Measurements from ENCODE around the gene EIF3K. TPM values are rescaled to one million over a fixed set of nuclear protein-coding genes. Genes with fewer than 3 reads are reported as not detected.

EIF3K gene
- total and polyA plus RNA-seq, 7 donors = 469 to 803 (median 573) TPM

- TF ChIP-seq POLR2A (IDR thresholded peaks at IDR 0.05) (no peak), POLR2AphosphoS5 (IDR thresholded peaks at IDR 0.05) (no peak), EP300 (IDR thresholded peaks at IDR 0.05) (no peak)
- TF ChIP-seq, protein P1, sequence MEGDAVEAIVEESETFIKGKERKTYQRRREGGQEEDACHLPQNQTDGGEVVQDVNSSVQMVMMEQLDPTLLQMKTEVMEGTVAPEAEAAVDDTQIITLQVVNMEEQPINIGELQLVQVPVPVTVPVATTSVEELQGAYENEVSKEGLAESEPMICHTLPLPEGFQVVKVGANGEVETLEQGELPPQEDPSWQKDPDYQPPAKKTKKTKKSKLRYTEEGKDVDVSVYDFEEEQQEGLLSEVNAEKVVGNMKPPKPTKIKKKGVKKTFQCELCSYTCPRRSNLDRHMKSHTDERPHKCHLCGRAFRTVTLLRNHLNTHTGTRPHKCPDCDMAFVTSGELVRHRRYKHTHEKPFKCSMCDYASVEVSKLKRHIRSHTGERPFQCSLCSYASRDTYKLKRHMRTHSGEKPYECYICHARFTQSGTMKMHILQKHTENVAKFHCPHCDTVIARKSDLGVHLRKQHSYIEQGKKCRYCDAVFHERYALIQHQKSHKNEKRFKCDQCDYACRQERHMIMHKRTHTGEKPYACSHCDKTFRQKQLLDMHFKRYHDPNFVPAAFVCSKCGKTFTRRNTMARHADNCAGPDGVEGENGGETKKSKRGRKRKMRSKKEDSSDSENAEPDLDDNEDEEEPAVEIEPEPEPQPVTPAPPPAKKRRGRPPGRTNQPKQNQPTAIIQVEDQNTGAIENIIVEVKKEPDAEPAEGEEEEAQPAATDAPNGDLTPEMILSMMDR (IDR thresholded peaks at IDR 0.05) = no peak
- intact Hi-C loops (cut with DNase I) = no loop called here
- no peak overlapping the region for H3K27ac ChIP-seq
- no peaks in the 10 kb centered on the region for H3K36me3 ChIP-seq
- no peak overlapping the region for H3K4me3 ChIP-seq
- no peak for DNase-seq
- H3K9me3 ChIP-seq = no peaks in the 10 kb centered on the region
- peaks cover 0 to 4% (median 0%) of the 10 kb centered on the region in 3 donors for H3K27me3 ChIP-seq
- 77 to 86% methylated on average over 6 of the region's 6 CpGs for WGBS, 2 donors
- no peaks in the 10 kb centered on the region for H3K4me1 ChIP-seq
Measured at GRCh38 chr19:38606131-38606530, 12.9 kb upstream of the EIF3K start.

DNA sequence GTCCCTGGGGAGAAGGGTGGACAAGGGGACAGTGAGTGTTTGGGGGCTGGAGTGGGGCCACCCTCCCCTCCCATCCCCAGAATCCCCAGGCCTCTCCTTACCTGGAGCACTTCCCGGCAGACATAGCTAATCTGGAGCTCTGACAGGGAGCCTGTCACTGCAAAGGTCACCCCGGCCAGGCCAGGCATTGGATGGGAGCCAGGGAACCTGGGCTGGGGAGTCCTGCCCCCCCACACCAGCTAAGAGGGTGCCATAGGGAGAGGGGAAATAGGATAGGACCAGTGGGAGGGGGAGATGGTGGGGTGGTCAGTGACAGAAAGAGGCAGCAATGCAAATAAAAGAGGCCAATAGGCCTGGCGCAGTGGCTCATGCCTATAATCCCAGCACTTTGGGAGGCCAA, 4.7 kb upstream of the EIF3K start:
- 66 to 86% methylated on average over 3 of the region's 3 CpGs for WGBS, 2 donors
- TF ChIP-seq EP300 (IDR thresholded peaks at IDR 0.05) (no peak), POLR2A (IDR thresholded peaks at IDR 0.05) (no peak), POLR2AphosphoS5 (IDR thresholded peaks at IDR 0.05) (no peak)
- TF ChIP-seq, protein P1 (IDR thresholded peaks at IDR 0.05) = no peak
- H3K27ac ChIP-seq = no peak overlapping the region

GRCh38 chr19:38615007-38615581, 3.9 kb upstream of the EIF3K start:
- WGBS, 2 donors = 78 to 82% methylated on average over 7 of the region's 7 CpGs
- intact Hi-C loops (cut with DNase I) = loop anchor here (5.0 kb wide), 2 partner anchors 213 to 317 kb away; partner anchors contain the start of genes FAM98C, MRPS12 and SARS2
- TF ChIP-seq POLR2AphosphoS5 (IDR thresholded peaks at IDR 0.05) (no peak), EP300 (IDR thresholded peaks at IDR 0.05) (no peak), POLR2A (IDR thresholded peaks at IDR 0.05) (no peak)
- TF ChIP-seq, protein P1 (IDR thresholded peaks at IDR 0.05) = no peak
- H3K4me3 ChIP-seq = no peak overlapping the region
- no peaks in the 10 kb centered on the region for H3K36me3 ChIP-seq
- H3K27ac ChIP-seq = no peak overlapping the region
- H3K27me3 ChIP-seq = no peaks in the 10 kb centered on the region
- H3K9me3 ChIP-seq = no peaks in the 10 kb centered on the region
- no peak for DNase-seq
- H3K4me1 ChIP-seq = peaks cover 0 to 18% (median 15%) of the 10 kb centered on the region in 4 donors

More for the DNA sequence above, 4.7 kb upstream of the EIF3K start:
- no peaks in the 10 kb centered on the region for H3K27me3 ChIP-seq
- no peak overlapping the region for H3K4me3 ChIP-seq
- H3K36me3 ChIP-seq = no peaks in the 10 kb centered on the region
- peaks cover 0 to 11% (median 8%) of the 10 kb centered on the region in 4 donors for H3K4me1 ChIP-seq
- intact Hi-C loops (cut with DNase I) = no loop called here
- H3K9me3 ChIP-seq = no peaks in the 10 kb centered on the region
- DNase-seq = no peak

- Histone ChIP-seq H3K36me3 (peaks cover 2 to 11% (median 11%) of the 10 kb centered on the region in 4 donors), H3K4me3 (no peak overlapping the region), H3K9me3 (no peaks in the 10 kb centered on the region), H3K4me1 (peaks cover 0 to 24% (median 19%) of the 10 kb centered on the region in 4 donors), H3K27ac (no peak overlapping the region), H3K27me3 (no peaks in the 10 kb centered on the region)
- TF ChIP-seq POLR2A (IDR thresholded peaks at IDR 0.05) (no peak), POLR2AphosphoS5 (IDR thresholded peaks at IDR 0.05) (no peak), EP300 (IDR thresholded peaks at IDR 0.05) (no peak)
- TF ChIP-seq, protein P1 (IDR thresholded peaks at IDR 0.05) = no peak
- 85 to 86% methylated on average over 6 of the region's 6 CpGs for WGBS, 2 donors
- intact Hi-C loops (cut with DNase I) = loop anchor here (5.0 kb wide), 2 partner anchors 214 to 316 kb away; partner anchors contain the start of genes FAM98C, MRPS12 and SARS2
- no peak for DNase-seq
Measured at GRCh38 chr19:38616265-38616664, 2.7 kb upstream of the EIF3K start.

Measured in sigmoid colon (tissue), 7 donors.